ENCODE data around the gene TBX15.

Gene TBX15

DNA sequence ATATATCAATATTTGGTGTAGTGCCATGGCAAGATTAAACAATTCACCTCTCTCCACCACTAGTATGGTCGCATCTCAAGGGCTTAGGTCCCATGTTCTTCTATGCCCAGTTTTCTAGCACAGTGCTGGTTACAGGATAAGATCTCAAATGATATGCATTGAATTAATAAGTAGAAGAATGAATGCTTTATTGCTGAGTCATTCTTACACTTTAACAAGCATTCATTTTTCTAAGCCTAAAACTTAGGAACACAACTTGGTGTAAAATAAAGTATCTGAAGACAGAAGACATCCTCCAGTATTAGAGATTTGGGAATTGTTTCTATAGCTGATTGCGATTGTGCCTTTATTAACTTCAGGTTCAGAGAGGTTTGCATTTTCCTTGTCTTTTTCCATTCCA, 85.8 kb downstream of the TBX15 start:
- TF ChIP-seq, protein P1, sequence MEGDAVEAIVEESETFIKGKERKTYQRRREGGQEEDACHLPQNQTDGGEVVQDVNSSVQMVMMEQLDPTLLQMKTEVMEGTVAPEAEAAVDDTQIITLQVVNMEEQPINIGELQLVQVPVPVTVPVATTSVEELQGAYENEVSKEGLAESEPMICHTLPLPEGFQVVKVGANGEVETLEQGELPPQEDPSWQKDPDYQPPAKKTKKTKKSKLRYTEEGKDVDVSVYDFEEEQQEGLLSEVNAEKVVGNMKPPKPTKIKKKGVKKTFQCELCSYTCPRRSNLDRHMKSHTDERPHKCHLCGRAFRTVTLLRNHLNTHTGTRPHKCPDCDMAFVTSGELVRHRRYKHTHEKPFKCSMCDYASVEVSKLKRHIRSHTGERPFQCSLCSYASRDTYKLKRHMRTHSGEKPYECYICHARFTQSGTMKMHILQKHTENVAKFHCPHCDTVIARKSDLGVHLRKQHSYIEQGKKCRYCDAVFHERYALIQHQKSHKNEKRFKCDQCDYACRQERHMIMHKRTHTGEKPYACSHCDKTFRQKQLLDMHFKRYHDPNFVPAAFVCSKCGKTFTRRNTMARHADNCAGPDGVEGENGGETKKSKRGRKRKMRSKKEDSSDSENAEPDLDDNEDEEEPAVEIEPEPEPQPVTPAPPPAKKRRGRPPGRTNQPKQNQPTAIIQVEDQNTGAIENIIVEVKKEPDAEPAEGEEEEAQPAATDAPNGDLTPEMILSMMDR (IDR thresholded peaks at IDR 0.05; ENCODE audit: extremely low read depth, insufficient read depth, missing control alignments), result no peak
- DNase-seq (ENCODE audit: low spot score), result no peak
- in situ Hi-C loops (cut with MboI; ENCODE audit: low pct_unique_long_range_greater_than_20kb, low sequenced_read_pairs, unreplicated experiment), result no loop called here

DNA sequence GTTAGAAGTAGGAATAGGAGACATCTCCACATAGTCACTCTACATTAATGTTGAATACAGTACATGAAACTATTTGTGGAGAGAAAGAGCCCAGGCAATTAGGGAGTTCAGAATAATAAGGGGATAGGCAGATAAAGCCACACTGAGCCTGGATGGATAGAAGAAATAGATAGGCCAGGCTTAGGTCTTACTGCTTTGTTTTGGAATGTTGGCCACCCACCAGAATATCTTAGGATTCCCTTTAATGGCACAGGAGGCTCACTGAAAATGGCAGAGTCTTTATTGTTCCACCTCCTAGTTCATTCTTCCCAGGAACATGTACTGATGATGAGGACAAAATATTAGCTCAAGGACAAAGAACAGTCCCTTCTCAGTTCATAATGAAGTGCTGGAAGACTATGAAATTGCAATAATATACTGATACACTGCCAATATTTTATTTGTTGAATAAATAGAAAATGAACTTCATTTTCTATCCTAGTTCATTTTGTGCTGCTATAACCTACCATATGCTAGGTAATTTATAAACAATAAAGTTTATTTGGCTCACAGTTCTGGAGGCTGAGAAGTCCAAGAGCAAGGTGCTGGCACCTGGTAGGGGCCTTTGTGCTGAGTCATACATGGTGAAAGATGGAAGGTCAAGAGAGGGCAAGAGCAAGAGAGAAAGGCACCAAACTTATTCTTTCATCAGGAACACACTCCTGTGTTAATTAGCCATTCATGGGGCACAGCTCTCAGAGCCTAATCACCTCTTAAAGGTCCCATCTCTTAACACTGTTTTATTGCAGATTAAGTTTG, 87.3 kb downstream of the TBX15 start:
- TF ChIP-seq, protein P1 (IDR thresholded peaks at IDR 0.05; ENCODE audit: extremely low read depth, insufficient read depth, missing control alignments), result no peak
- in situ Hi-C loops (cut with MboI; ENCODE audit: low pct_unique_long_range_greater_than_20kb, low sequenced_read_pairs, unreplicated experiment), result no loop called here
- no peak for DNase-seq (ENCODE audit: low spot score)

DNA sequence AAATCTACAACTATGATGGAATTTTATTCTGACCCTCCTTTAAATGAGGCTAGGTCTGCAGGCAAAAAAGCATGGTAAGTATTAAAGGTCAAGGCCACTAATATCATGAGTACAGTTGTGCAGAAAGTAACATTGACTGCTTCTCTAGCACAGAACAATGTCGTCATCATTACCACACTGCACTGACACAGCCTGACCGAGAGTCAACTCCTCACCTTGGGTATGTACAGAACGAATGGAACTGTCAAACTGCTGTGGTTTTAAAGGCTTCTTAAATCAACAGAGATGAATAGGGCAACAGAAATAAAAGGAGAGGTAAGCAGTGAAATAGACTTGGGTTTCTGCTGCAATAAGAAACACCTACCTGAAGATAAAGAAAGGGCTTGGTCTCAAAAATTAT, 88.8 kb downstream of the TBX15 start:
- TF ChIP-seq, protein P1 (IDR thresholded peaks at IDR 0.05; ENCODE audit: extremely low read depth, insufficient read depth, missing control alignments), result no peak
- in situ Hi-C loops (cut with MboI; ENCODE audit: low pct_unique_long_range_greater_than_20kb, low sequenced_read_pairs, unreplicated experiment), result no loop called here
- DNase-seq (ENCODE audit: low spot score), result no peak

DNA sequence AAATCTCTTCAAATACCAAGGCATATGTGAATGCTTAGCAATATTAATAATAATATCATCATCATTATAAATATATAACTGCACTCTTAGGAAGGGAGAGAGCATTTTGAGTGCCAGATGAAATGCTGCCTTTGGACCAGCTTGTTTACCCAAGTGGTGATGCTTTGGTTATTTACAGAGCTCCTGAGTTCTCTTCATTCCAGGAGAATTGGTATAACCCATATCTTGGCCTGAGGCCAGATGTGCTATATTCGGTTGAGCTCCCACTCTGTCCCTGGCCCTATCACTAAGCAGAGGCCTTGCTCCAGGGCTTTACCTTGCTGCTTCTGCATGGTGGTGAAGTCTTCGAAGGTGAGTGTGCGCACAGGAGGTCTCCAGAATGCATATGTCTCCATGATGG, 89.4 kb downstream of the TBX15 start:
- in situ Hi-C loops (cut with MboI; ENCODE audit: low pct_unique_long_range_greater_than_20kb, low sequenced_read_pairs, unreplicated experiment), result no loop called here
- TF ChIP-seq, protein P1 (IDR thresholded peaks at IDR 0.05; ENCODE audit: extremely low read depth, insufficient read depth, missing control alignments), result no peak

DNA sequence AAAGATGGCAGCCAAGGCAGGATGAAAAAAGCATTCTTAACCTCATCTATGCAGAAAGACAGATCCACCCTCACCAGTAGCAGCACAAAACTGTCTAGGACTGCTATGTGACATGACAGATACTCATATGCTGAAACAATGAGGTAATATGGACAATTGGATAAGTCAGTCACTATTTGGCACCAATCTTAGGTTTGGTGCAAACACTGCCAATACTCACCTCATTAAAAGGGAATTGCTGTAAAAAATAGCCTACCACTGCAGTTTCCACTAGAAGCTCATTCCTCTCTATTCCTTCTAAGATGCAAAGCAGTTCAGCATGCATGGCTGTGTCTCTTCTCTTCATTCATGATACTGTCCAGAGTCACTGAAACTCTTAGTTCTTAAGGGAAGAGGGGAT, 91.7 kb downstream of the TBX15 start:
- TF ChIP-seq, protein P1 (IDR thresholded peaks at IDR 0.05; ENCODE audit: extremely low read depth, insufficient read depth, missing control alignments), result no peak
- no peak for DNase-seq (ENCODE audit: low spot score)
- in situ Hi-C loops (cut with MboI; ENCODE audit: low pct_unique_long_range_greater_than_20kb, low sequenced_read_pairs, unreplicated experiment), result no loop called here

More for the DNA sequence above, 89.4 kb downstream of the TBX15 start:
- no peak for DNase-seq (ENCODE audit: low spot score)

DNA sequence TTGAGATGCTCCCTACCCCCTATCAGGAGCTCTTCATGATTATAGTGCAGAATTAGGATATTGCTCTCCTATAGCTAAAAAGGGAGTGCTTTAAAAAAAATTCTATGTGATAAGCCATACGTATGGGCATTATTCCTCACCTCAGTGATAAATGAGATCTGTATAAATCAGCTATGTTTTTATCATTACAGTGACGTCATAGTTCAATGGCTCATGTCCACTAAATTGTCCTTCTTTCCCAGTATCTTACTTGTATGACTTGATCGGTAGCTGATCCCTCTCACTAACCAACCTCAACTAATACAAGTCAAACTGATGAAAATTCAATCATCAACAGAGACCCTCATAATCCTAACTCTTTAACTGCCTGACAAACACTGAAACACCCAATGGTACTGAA, 93.3 kb downstream of the TBX15 start:
- in situ Hi-C loops (cut with MboI; ENCODE audit: low pct_unique_long_range_greater_than_20kb, low sequenced_read_pairs, unreplicated experiment), result no loop called here
- DNase-seq (ENCODE audit: low spot score), result no peak
- TF ChIP-seq, protein P1 (IDR thresholded peaks at IDR 0.05; ENCODE audit: extremely low read depth, insufficient read depth, missing control alignments), result no peak
